Measurements from ENCODE around the gene AK5.

Gene AK5

DNA sequence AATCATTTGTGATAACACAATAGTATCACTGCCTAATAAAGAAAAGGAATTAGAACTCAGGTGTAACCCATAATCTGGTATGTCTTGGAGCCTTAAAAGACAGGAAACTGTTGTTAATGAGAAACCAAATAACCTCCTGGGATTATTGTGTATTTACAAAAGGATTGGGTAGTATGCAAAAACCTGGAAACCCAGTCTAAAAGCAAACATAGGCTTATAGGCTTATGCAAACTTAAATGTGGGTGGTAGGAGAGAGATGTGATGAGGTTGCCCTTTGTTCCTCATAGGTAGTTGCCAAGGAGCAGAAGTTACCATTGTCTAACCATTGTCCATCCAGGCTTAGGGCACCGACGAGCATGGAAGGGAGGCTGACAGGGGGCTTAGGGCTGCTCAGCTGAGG, 165.8 kb downstream of the AK5 start:
- no peak for DNase-seq

- DNase-seq: no peak
Measured at GRCh38 chr1:77459881-77460280, 178.1 kb downstream of the AK5 start.

DNA sequence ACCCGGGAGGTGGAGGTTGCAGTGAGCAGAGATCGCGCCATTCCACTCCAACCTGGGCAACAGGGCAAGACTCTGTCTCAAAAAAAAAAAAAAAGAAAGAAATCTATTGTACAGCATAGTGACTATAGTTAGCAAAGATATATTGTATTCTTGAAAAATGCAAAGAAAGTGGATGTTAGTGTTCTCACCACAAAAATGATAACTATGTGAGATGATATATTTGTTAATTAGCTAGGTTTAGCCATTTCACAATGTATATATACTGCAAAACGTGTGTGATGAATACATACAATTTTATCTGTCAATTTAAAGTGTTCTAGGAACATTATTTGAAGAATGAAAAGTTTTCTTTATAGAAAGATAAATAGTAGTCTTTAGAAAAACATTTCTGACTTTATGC, 179.9 kb downstream of the AK5 start:
- no peak for DNase-seq

- DNase-seq: no peak
Measured at GRCh38 chr1:77463216-77463615, 181.4 kb downstream of the AK5 start.

- DNase-seq: no peak
Measured at GRCh38 chr1:77465139-77465538, 183.3 kb downstream of the AK5 start.

- DNase-seq: no peak
Measured at GRCh38 chr1:77465922-77466321, 184.1 kb downstream of the AK5 start.

GRCh38 chr1:77467021-77467595, 185.3 kb downstream of the AK5 start:
- no peak for DNase-seq

DNA sequence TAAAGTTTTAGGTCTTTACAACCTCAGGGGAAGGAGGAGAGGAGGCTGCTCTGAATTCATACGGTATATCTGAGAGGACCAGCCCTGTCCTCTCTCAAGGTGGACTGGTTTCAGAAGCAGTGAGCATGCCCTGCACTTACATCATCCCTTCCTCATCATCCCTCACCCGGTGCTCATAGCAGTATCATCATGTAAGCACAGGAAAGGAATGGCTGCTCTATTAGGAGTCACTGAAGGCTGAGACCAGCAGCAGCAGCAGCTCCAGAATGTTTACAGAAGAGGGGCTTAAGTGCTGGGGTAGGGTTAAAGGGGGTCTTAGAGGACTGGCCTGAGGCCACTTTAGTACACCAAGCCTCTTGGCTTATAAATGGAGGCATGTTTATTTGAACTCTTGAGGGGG, 185.9 kb downstream of the AK5 start:
- no peak for DNase-seq

GRCh38 chr1:77468257-77468948, 186.6 kb downstream of the AK5 start:
- DNase-seq: no peak

DNA sequence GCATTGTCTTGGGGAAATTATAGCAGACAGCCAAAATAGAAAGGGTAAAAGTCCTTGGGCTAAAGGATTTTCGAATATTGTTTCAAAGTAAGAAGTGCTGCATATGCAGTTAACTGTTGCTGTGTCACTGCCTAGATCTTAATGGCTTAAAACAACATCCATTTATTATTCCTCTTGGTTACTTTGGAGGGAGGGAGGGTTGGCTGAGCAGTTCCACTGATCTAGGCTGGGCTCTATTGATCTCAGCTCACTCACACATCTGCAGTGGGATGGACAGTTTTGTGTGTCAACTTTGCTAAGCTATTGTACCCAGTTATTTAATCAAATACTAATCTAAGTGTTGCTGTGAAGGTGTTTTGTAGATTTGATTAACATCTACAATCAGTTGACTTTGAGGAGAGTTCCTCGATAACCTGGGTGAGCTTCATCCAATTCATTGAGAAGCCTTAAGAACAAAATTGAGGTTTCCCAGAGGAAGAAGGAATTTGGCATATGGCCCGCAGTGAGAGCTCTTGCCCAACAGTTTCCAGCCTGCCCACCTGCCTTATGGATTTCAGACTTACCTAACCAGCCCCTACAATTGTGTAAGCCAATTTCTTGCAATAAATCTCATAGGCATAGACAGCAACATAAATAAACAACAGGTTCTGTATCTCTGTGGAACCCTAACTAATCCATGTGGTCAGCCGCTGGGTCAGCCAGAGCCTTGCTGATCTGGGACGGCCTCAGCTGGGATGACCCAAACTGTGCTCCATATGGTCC, 187.3 kb downstream of the AK5 start:
- no peak for DNase-seq

DNA sequence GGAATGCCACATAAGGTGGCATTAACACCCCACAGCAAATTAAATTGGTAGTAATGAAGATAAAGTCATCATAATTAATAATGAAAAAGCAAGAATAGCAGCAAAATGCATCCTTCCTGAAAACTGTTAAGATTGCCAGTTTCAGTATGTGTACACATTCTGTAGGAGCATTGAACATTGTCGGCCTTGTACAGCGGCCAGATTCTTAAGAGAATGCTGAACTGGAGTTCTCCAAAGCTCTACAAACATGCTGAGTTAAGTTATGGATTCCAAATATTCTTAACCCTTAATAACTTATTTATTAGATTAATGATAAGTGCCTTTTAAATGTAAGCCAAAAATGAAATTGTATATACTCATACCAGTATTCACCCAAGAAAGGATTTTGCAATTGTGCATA, 189.9 kb downstream of the AK5 start:
- DNase-seq: no peak

DNA sequence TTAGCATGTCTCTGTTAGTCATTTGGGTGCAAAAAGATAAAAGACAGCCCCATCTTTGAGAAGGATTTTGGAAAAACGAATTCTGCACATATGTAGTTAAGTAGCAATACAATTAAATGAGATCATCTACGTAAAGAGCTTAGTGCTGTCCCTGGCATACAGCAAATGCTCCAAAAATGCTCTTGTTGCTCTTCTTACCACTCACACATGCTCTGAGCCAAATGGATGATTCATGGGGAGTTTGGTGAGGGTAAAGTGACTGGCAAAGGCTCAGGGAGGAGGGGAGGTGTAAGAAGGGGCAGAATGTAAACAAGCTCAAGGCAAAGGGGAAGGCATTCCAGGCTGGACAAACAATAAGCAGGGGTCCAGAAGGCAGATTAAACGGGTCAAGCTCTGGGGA, 191.9 kb downstream of the AK5 start:
- DNase-seq: no peak

DNA sequence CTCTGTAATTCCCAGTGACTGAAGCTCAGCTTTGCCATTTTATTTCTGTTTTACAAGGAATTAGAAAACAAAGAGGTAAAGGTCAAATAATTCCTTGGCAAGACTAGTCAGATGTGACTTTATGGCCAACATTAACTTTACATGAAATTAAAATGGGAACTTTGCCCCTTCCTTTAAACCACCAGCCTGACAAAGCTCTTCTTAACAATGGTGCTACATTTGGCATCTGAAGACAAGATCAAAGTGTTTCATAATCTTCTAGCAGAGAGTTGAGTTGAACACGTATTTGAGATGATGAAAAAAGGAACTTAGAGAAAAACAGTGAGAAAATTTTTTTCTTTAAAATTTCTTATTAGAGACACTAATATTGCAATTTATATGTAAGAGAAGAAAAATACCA, 193.8 kb downstream of the AK5 start:
- peak in 3 of 4 experiments; percentile 8 to 54 (median 53) for DNase-seq

DNA sequence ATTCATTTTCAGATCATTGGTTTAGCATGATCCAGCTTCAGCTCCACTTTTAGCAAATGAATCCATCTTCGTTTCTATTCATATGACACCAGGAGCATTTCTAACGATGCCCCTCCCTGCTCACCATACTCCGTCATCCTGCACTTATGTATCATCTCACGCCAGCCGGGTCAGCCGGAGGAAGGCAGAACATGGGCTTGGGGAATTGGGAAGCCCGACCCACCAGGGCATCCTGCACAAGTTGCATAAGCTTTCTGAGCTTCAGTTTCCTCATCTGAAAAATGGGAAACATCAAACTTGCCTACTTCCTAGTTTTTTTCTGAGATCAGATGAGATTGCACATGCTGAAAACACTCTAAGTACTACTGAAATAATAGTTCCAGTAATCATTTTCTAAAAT, 194.7 kb downstream of the AK5 start:
- DNase-seq: peak; percentile 87 to 95 (median 90)

DNA sequence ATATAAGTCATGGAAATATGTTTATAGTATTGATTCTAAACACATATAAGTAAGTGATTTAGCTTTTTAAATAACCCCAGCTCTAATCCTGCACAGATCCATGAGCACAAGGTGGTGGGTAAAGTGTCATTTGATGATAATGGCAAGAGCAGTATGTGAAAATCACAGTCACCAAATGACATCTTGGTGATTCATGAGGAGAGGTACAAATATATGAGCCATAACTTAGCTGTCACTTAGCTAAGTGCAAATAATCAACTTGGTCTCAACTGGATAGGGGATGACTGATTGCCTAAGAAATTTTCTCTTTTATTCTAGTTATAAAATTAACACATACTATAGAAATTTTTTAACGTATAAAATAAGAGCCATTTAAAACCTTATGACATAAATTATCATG, 202.5 kb downstream of the AK5 start:
- no peak for DNase-seq

DNA sequence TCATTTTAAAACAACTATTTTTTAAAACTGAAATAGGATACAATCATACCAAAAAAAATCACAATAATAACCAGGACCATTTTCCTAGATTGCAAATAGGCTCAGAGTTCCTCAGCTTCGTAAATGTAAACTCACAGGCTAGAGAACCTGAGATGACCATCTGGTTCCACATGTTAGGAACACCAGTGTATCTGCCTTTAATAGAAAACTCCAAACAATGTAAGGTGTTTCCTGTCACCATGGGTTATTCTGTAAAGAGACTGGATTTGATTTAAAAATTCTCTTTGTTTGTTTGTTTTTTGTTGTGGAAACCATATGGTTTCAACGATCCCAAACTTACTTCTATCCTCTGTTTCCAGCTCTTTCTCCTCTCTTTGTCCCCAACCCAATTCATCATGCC, 203.1 kb downstream of the AK5 start:
- DNase-seq: no peak

DNA sequence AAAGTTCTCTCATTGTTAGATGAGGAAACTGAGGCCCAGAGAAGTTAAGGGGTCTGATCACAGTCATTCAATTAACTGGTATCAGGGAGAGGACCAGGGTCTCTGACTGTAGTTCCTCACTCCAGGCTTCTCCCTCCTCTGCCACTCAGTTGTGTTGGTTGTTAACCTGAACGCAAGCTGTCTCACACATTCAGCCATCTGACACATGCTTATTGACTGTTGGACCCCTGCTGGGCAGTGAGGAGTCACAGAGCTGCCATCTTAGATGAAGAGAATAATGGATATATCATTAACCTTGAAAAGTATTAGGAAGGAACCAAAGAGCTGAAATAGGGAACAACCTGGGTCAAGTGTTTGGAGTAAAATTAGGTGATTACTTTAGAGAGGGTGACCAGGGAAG, 205.8 kb downstream of the AK5 start:
- DNase-seq: no peak

DNA sequence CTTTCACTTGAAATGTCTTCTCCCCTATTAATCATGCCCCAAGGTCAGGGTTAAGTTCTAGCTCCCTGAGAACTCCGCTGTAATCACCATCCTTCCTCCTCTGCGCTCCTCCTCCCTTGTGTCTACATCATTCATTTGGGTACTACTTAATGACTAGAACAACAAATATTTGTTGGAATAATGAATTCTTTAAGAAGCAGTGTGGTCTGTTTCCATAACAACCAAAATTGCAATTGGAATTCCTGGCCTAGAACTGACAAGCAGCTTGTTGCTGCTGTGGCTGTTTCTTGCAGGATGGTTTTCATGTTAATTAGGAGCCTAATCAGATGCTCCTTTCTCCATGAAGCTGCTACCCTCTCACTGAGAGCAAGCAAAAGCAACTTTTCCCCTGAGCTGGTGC, 208.1 kb downstream of the AK5 start:
- no peak for DNase-seq

DNA sequence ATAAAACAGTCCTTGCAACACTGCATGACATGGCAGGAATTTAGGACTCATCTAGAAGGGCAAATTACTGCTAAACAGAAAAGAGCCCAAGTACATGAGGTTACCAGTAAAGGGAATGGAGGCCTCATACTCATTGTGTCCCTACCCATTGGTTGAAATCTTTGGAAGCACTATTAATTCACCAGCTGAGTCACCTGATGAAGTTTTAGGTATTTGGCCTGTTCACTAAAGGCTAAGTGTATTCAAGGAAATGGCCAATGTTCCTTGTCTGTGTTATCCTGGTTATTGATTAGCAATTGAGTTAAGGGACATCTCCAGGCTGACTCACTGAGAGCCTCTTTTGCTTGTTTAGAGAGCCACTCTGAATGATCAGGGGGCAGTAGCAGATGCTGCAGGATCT, 212.2 kb downstream of the AK5 start:
- DNase-seq: no peak

GRCh38 chr1:77498918-77499317, 217.1 kb downstream of the AK5 start:
- DNase-seq: no peak

DNA sequence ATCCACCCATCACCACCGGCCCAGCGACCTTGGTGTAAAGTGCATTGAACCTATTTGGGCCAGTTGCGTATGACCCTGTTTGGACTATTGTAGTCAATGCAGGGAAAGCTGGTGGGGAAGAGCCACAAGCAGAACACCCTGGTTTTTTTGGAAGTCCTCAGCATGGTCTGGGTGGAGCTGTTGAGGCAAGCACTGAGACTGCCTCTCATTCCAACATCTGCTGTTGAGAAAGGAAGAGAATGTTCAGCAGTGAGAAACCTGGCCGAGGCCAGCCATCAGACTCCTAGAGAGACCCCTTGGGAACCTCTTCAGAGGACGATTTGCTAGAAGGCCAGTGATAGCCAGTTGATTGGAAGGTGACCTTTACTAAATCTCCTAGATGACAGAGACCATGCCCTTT, 217.6 kb downstream of the AK5 start:
- no peak for DNase-seq

GRCh38 chr1:77504986-77505385, 223.2 kb downstream of the AK5 start:
- DNase-seq: peak; percentile 25 to 78 (median 56)

DNA sequence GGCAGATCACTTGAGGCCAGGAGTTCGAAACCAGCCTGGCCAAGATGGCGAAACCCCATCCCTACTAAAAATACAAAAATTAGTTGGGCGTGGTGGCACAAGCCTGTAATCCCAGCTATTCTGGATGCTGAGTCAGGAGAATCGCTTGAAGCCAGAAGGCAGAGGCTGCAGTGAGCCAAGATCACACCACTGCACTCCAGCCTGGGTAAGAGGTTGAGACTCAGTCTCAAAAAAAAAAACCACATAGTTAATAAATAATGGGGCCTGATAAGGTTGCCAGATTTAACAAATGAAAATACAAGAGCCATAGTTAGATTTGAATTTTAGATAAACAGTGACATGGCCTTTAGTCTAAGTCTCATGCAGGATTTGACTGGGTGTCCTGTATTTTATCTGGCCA, 225.0 kb downstream of the AK5 start:
- no peak for DNase-seq

DNA sequence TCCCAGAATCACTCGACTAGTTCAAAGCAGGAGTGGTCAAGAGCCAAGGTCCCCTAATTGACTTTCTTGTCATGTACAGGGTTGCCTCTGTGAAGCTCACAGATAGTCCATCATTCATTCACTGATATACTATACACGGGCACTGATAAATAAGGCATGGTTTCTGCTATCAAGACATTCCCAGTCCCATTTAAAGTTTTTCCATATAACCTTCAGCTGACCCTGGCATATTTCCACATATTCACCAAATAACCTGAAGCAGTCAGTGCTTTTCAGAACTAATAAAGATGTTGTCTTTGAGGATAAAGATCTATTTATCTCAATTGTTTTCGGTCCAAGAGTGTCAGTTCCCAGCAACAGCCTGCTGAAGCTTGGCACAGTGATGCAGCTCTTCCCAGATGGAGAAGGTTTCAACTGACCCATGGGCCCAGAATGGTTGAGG, 227.3 kb downstream of the AK5 start:
- DNase-seq: no peak
